ENCODE measurements around the gene BCS1L.
"Not testable (repeated sequence)": the region's sequence is repeated elsewhere in the genome, so short reads cannot be mapped to it uniquely, and the experiment has no call there.

Gene BCS1L

DNA sequence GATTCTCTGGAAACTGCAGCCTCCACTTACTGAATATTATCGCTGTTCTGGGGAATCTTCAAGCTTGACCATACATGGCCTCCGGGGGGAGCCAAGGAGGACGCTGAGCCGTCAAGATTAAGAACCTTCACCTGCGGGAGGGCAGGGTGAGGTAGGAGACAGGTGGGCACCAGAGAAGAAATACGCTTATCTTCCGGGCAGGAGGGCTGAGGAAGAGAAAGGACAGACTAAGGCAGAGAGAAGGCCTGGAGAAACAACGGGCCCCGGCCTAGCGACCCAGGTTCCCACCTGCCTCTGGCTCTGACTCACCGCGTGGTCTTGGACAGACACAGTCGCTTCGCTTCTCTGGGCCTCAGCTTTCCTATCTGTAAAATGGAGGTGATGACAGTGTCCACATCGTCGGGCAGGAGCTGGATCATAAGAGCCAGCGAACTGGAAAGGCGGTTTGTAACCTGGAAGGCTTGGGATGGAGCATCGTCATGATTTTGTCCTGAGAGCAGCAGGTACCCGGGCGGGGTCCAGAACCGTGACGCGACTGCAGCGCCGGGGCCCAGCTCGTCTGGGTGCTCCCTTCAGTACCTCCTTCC lies 719 bp upstream of the BCS1L start:
- DNase-seq, result peak; percentile 68
- in situ Hi-C loops (cut with MboI; ENCODE audit: low pct_unique_long_range_greater_than_20kb, low sequenced_read_pairs), result no loop called here

DNA sequence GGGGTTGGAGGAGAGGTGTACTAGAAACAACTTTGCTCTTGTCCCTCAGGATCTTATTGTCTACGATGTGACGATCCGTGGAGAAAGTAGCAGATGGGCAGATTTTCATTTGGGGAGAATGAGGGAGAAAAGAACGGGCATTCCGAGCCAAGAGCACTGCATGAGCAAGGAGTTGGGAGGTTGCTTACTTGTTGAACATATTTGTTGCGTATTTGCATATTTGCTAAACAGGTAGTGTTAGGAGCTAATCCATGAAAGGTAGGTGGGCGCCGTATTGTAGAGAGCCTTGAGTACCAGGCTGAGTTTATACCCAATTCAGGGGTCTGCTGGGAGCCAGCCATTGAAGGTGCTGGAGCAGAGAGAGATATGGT lies 490 bp downstream of the BCS1L start:
- no peak for DNase-seq
- in situ Hi-C loops (cut with MboI; ENCODE audit: low pct_unique_long_range_greater_than_20kb, low sequenced_read_pairs), result no loop called here

DNA sequence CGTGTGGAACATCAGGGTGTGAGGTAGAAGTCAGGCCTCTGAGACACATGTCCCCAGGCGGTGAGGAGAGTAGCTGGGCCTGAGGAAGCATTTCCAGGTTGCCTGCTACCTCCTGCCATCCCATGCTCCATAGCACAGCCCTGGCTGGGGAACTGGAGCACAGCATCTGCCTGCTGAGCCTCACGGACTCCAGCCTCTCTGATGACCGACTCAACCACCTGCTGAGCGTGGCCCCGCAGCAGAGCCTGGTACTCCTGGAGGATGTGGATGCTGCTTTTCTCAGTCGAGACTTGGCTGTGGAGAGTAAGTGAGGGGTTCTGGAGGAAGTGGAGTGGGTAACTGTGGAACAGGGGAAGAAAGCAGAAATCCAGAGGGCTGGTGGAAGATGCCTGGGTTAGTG lies 2.9 kb downstream of the BCS1L start:
- in situ Hi-C loops (cut with MboI; ENCODE audit: low pct_unique_long_range_greater_than_20kb, low sequenced_read_pairs), result no loop called here
- no peak for DNase-seq

DNA sequence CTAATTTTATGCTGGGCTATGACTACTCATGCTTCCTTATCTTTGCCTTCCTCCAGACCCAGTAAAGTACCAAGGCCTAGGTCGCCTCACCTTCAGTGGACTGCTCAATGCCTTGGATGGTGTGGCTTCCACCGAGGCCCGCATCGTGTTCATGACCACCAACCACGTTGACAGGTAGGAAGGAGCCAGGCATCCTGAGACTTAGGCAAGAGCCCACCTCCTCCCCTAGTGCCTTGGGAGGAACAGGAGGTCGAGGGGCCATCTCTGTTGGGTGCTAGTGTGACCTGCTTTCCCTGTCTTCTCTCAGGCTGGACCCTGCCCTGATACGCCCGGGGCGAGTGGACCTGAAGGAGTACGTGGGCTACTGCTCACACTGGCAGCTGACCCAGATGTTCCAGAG lies 3.3 kb downstream of the BCS1L start:
- in situ Hi-C loops (cut with MboI; ENCODE audit: low pct_unique_long_range_greater_than_20kb, low sequenced_read_pairs), result no loop called here

DNA sequence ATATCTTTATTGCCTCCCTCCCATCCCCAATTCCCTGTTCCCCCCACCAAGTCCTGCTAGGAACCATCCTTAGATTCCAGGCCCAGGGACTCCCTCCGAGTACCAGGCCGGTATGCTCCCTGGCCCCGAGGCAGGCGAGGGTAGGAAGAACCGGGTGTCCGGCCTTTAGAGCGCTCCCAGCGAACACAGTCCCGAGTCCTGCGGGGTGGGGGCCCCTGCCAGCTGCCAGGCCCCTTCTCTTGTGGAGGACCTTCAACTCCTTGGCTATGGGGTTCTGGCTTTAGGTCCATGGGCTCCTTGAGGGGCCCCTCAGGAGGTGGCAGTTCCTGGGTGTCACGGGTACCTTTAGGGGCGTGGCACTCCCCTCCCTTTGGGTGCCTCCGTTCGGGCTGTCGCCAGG lies 4.4 kb downstream of the BCS1L start:
- no peak for DNase-seq
- in situ Hi-C loops (cut with MboI; ENCODE audit: low pct_unique_long_range_greater_than_20kb, low sequenced_read_pairs), result no loop called here

More for the DNA sequence above, 3.3 kb downstream of the BCS1L start:
- no peak for DNase-seq

DNA sequence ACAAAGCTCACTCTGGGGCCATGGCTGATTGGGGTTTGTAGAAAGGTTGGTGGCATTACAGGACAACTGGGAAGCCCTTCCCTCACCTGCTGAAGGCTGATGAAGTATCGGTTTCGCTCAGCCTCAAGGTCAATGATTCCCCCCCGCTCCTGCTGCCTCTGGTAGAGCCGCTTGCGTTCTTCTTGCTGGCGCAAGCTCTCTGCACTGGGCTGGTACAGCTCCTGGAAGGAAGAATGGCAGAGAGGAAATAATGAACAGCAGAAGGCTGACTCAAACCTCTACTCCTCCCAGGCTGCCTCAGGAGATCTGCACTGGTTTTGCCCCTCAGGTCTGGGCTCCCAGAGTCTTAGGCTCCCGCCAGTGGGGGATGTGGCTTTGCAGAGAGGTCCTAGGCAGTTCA lies 5.2 kb downstream of the BCS1L start:
- no peak for DNase-seq
- in situ Hi-C loops (cut with MboI; ENCODE audit: low pct_unique_long_range_greater_than_20kb, low sequenced_read_pairs), result no loop called here

DNA sequence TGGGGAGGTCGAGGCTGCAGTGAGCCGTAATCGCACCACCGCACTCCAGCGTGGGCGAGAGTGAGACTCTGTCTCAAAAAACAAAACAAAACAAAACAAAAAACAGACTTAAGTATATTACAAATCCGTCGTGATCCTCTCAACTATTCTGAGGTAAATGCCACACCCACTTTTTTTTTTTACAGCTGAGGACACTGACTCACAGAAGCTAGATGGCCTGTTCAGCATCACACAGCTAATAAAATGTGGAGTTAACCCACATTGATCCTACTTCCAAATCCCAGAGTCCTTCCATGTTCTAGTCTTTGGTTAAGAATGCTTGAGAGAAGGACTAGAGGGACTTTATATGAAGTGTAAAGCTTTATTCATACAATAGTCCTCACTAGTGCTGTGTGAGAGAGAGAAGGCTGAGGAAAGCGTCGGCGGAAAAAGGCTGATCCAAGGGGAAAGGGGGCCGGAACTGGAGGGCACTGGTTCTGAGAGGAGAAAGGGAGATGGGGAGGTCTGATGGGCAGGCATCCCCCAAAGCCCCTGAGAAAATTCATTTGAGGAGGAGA lies 11.7 kb downstream of the BCS1L start:
- peak; percentile 15 for DNase-seq
- in situ Hi-C loops (cut with MboI; ENCODE audit: low pct_unique_long_range_greater_than_20kb, low sequenced_read_pairs), result no loop called here

DNA sequence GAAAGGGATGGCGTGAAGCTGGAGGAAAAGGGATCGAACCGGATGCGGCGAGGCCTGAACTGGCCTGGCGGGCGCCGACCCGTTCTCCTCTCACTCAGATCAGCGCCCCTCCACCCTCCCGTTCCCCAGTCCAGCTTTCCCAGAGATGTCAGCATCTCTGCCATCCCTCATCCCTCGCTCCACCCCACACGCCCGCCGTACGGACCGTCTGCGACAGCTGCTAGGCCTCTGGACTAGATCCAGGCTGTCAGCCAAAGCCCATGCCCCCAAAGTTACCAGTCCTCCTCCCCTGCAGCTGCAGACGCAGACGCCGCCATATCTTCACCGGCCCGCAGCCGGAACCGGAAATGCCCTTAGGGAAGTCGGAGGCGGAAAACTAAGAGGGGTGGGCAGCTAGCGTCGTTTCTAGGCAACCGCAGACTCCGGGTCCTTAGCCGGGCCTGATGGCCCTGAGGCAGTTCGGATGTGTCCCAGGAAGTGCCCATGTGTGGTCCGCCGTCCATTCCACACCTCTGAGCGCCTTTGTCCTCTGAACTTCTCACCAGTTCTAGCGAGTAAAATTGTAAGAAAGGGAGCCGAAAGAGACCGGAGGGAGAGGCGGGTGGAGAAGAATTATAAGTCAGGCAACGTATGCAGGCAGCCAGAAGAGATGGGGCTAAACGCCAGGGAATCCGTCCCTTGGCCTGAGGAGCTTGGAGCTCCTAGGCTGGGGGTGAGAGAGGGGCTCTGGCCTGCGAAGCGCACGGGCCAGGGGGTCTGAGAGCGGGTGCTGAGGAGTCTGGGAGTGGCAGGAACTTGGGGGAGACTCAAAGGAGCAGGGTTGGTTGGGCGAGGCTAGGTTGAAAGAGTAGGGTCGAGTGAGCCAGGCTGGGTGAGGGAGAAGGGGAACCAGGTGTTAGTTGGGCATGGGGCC lies 12.4 kb downstream of the BCS1L start, which contains the start of the genes RNF25 and STK36:
TSS of gene RNF25 (minus strand) at position 349 of the 913 bp plus-strand sequence. CDS start at position 317, 32 bp downstream.
TSS of gene STK36 (plus strand) at position 433 of the 913 bp plus-strand sequence. CDS start 744 bp downstream, outside the sequence.
- peak; percentile 88 for DNase-seq
- in situ Hi-C loops (cut with MboI; ENCODE audit: low pct_unique_long_range_greater_than_20kb, low sequenced_read_pairs), result no loop called here

DNA sequence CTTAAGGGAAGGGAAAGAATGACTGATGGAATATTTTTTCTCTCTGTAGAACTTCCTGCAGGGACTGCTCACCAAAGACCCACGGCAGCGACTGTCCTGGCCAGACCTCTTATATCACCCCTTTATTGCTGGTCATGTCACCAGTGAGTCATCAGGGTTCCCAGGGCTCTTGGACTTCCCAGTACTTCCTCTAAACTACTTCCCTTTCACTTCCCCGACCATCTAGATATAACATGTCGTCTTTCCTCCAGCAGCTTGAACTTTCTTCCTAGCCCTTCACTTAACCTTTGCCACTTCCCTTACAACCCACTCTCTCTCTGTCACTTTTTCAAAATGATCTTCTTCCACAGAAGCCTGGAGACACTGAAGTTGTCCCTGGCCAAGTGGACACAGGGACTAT lies 19.6 kb downstream of the BCS1L start:
- DNase-seq, result no peak
- in situ Hi-C loops (cut with MboI; ENCODE audit: low pct_unique_long_range_greater_than_20kb, low sequenced_read_pairs), result no loop called here

DNA sequence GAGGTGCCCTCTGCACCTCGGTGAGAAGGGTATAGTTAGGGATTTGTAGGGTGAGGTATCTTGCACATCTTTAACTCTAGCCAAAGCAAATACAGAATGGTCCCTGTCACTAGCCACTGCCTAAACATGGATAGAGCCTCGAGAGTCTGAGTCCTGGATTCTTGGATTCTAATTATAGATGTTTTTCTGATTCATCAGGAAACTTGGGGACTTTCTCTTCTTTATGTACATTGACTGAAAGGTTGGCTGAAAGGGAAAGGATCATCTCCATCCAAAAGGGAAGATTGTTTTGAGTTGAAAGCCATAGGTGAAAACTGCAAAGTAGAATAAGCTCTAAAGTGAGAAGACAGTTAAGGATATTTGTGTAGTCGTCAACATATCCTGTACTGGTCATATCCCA lies 20.6 kb downstream of the BCS1L start:
- DNase-seq, result no peak
- in situ Hi-C loops (cut with MboI; ENCODE audit: low pct_unique_long_range_greater_than_20kb, low sequenced_read_pairs), result no loop called here

DNA sequence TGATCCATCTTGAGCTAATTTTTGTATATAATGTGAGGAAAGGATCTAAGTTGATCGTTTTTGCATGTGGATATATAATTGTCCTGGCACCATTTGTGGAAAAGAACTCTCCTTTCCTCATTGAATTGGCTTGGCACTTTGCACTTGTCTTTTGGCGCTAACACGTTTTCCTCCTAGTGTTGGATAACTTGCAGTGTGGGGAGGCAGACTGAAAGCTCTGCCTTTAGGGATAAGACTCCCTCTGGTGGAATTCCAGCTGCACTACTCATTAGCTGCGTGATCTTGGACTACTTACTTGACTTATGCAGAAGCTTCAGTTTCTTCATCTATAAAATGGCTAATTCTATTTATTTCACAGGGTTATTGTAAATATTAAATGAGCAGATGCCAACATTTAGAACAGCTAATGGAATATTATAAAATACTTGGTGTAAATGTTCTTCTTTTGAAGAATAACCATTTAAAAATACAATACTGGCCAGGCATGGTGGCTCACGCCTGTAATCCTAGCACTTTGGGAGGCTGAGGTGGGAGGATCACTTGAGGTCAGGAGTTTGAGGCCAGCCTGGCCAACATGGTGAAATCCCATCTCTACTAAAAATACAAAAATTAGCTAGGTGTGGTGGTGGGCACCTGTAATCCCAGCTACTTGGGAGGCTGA lies 28.0 kb downstream of the BCS1L start:
- peak; percentile 82 for DNase-seq
- in situ Hi-C loops (cut with MboI; ENCODE audit: low pct_unique_long_range_greater_than_20kb, low sequenced_read_pairs), result not testable (repeated sequence)

DNA sequence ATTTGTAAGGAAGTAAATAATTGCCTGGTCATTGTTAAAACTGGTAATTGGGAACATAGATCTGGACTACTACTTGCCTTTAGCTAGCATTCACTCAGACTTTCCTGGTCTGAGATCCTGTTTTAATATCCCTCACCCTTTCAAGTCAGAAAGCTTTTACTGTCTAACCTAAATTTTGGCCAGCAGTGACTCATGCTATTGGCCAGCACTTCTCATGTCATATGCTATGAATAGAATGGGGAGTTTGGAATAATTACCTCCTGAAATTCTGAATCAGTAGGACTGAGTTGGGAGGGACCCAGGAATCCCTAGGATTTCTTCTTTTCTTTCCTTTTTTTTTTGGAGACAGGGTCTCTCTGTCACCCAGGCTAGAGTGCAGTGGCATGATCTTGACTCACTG lies 31.8 kb downstream of the BCS1L start:
- no peak for DNase-seq
- in situ Hi-C loops (cut with MboI; ENCODE audit: low pct_unique_long_range_greater_than_20kb, low sequenced_read_pairs), result no loop called here

DNA sequence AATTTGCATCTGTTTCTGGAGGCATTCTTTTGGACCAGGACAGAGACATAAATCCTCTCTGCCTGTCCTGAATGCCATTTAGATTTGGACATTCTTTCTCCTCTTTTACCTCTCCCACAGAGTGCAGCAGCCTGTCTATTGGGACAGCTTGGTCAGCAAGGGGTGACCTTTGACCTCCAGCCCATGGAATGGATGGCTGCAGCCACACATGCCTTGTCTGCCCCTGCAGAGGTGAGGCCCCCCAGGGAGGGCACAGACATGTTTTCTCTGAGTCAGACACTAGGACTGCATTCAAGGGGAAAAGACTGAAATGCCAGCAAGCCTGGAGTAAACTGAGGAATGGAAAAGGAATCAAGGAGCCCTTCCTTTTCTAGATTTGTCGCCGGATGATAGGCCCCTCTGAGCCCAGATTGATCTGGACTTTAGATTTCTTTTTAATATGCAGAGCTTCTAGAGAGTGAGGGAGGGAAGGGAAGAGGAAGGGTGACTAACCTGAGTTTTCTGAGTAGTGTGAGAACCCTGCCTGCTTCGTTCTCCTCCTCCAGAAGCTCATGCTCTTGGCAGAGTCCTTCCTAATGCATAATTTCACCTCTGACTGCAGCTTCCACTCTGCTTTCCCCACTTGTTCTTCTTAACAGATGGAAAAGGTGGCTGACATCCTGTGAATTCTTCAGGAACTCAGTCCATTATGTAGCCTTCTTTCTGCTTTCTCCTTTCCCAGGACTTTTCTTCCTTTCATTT lies 35.1 kb downstream of the BCS1L start:
- in situ Hi-C loops (cut with MboI; ENCODE audit: low pct_unique_long_range_greater_than_20kb, low sequenced_read_pairs), result no loop called here
- no peak for DNase-seq

DNA sequence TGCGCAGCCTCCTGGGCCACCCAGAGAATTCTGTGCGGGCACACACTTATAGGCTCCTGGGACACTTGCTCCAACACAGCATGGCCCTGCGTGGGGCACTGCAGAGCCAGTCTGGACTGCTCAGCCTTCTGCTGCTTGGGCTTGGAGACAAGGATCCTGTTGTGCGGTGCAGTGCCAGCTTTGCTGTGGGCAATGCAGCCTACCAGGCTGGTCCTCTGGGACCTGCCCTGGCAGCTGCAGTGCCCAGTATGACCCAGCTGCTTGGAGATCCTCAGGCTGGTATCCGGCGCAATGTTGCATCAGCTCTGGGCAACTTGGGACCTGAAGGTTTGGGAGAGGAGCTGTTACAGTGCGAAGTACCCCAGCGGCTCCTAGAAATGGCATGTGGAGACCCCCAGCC lies 39.4 kb downstream of the BCS1L start:
- in situ Hi-C loops (cut with MboI; ENCODE audit: low pct_unique_long_range_greater_than_20kb, low sequenced_read_pairs), result no loop called here
- no peak for DNase-seq

DNA sequence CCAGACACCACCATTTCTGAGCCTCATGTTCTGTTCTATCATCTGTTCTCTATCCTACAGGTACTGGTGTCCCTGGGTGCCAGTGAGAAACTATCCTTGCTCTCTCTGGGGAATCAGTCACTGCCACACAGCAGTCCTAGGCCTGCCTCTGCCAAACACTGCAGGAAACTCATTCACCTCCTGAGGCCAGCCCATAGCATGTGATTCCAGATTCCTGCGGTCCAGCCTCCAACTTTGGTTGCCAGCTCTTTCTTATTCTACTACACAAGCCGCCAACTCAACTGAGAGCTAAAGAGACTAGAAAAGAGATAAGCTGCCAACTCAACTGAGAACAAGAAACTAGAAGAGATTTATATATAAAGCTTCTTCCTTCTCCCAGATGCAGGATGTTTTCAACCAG lies 42.3 kb downstream of the BCS1L start:
- in situ Hi-C loops (cut with MboI; ENCODE audit: low pct_unique_long_range_greater_than_20kb, low sequenced_read_pairs), result no loop called here
- DNase-seq, result no peak

DNA sequence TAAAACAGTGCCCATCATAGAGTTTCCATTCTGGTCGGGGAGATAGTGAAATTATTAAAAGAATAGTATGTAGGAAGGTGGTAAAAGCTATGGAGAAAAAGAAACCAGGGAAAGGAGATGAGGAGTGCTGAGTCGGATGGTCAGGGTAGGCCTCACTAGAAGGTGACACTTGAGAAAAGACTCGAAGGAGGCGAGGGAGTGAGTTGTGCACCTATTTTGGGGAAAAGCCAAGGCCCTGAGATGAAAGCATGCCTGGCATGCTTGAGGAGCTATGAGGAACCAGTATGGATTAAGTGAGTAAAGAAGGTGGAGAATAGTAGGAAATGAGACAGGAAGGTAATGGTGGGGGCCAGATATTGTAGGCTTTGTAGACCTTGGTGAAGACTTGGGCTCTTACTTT lies 43.9 kb downstream of the BCS1L start:
- no peak for DNase-seq
- in situ Hi-C loops (cut with MboI; ENCODE audit: low pct_unique_long_range_greater_than_20kb, low sequenced_read_pairs), result no loop called here

DNA sequence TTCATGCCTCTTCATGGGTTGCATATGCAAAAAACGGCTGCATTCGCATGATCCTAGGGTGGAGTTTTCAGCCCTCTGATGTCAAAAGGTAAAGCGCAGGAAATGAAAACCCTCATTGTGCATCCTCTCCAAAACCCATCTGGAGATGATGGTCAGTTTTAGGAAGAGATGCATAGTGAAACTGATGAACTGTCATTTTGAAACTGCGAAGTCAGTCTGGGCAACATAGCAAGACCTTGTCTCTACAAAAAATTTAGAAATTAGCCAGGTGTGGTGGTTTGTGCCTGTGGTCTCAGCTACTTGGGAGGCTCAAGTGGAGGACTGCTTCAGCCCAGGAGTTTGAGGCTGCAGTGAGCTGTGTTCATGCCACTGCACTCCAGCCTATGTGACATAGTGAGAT lies 48.6 kb downstream of the BCS1L start:
- no peak for DNase-seq

DNA sequence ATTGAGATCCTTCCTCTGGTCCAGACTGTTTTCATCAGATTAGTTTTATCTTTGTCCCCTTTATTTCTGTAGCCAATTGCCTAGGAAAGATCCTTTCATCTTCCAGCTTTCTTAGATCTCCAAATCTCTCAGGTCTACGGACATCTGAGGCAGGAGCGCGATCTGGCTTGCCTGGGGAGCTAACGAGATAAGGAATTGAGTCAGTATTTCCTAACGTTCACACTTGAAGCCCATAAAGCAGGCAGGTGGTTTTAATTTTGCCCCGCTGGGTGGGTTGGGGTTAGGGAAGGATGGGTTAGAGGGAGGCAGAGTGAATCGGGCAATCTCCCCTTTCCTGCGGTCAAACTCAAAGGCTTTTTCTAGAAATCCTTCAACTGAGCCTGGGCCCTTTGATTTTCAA lies 50.4 kb downstream of the BCS1L start:
- no peak for DNase-seq
- in situ Hi-C loops (cut with MboI; ENCODE audit: low pct_unique_long_range_greater_than_20kb, low sequenced_read_pairs), result no loop called here

More for the DNA sequence above, 48.6 kb downstream of the BCS1L start:
- in situ Hi-C loops (cut with MboI; ENCODE audit: low pct_unique_long_range_greater_than_20kb, low sequenced_read_pairs), result no loop called here

DNA sequence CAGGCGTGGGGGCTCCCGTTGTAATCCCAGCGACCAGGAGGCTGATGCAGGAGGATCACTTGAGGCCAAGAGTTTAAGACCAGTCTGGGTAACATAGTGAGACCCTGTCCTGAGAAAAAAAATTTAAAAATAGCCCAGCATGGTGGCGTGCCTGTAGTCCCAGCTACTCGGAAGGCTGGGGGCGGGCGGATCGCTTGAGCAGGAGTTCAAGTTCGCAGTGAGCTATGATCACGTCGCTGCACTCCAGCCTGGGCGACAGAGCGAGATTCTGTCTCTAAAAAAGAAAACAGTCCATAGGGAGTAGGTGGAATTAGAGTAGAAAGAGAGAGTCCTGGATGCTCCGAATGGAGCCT lies 50.8 kb downstream of the BCS1L start:
- no peak for DNase-seq
- in situ Hi-C loops (cut with MboI; ENCODE audit: low pct_unique_long_range_greater_than_20kb, low sequenced_read_pairs), result no loop called here
